GM21825 (cell line): ENCODE measurements around the gene ARRB1.

Experiments used
- ATAC-seq: cut with Tn5 transposase; IDR thresholded peaks from one replicate; pipeline ENCODE4 v1.9.1; 2021; ENCODE audit warnings: mild to moderate bottlenecking, moderate library complexity; ENCODE audit not compliant: unreplicated experiment

The ARRB1 gene

DNA sequence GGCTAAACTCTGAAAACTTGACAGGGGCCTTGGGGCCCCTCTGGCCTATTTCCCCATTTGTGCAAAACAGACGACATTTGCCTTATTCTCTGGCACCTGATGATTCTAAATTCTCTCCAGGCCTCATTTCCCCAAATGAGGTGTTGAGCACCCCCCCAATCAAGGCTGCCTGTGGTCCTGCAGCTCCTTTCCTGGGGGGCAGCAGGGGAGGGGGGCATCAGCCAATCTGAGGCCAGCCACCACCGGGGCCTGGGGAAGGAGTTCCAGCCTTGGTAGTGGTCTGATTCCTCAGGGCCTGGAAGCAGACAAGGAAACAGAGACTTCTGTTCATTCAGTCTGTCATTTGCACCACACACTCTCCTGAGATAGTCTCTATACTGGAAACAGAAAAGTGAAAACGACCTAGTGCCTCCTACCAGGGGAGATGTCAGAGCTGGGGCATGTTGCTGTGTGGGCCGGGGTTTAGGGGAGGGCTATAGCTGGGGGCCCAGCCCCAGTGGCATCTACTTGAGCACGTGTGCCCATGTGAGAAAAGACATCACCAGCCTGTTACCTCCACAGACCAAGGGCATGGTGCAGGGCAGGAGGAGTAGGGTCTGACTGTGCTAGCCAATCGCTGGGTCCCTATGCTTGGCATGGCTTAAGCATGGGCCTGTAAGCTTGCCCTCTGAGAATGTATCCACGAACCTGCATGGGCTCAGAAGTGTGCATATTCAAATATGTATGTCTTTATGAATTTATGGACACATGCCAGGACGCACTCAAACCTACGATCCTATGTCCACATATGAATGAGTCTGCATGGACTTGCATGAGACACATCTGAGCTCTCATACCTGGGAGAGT lies 112.6 kb downstream of the ARRB1 start:
- no peak for ATAC-seq

DNA sequence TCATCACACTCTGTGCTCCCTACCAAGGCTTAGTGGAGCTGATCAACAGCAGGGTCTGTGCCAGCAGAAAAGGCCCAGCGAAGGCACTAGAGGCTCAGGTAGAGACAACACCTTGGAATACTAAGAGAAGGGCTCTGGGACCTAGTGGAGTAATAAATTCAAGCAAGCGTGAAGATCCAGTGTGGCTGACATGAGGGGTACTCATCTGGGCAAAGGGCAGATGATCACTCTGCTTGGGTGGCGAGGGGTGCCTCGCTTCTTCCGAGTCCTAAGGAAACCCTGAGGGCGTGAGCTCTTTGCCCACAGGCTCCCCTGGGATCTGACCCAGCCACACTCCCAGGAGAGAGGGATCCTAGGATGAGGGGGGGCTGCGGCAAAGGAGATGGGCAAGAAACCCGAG lies 114.4 kb downstream of the ARRB1 start:
- no peak for ATAC-seq

DNA sequence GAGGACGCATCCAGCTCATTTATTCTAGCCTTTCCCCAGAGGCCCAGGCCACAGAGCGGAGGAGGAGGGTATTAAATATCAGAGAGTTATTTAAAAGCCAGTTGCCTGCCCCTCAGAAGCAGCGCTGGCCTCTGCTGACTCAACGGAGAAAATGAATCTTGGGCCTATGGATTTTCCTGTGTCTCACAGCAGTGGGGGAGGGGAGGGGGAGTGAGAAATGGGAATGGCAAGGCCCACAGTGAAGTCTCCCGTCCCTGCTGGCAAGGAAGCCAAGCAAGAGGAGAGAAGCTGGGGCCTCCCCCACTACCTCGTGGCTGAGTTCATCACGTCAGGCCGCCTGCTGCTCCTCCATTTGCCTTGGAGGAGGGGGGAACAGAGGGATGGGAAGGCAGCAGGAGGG lies 115.4 kb downstream of the ARRB1 start:
- no peak for ATAC-seq

DNA sequence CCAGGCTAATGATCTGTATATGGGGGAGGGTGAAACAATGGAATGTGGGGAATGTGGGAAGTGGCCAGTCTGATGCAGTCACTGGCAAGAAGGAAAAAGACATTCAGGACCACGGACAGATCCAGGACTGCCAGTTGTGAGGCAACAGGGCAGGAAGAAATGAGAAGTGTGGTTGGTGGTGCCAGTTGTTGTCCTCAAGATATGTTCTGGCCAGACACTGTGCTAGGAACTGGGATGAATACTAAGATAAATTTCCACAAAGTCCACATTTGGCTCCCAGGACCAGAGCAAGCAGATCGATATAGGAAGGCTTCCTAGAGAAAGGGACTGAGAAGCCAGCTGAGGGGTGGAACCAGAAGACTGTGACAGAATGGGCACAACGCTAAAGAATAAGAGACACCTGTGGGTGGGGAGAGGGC lies 117.7 kb downstream of the ARRB1 start:
- ATAC-seq, result no peak

DNA sequence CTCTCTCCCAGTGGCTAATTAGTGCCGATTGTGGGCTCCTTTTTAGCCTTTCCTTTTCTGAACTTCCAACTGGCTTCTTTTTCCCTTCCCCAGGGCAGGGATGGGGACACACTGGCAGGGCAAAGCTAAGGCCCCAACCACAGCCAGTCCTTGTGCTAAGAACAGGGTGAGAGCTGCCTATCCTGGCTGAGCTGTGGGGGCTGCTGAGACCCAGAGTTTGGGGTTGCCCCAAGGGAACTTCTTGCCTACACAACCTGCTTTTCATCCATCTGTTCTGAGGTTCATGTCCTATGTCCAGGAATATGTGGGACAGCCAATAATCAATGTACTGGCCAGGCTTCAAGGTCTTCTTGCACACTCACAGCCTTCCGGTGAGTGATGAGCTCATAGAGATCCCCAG lies 120.8 kb downstream of the ARRB1 start:
- no peak for ATAC-seq

DNA sequence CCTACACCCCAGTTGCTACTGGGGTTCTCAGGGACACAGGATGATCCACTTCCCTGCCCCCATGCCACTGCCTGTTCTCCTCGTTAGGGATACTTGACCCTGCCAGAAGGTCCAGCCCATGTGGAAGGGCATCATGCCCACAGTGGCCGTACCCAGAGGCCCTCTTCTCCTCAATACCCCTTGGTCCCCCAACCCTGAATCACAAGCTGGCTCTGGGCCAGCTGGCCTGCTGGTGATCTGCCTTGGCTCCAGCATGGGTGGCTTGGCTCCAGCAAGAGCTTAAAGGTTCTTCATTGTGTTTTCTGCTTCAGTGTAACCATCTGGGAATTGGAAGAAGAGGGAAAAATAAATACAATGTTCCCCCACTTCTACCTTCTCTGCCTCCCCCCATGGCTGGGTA lies 122.0 kb downstream of the ARRB1 start:
- ATAC-seq, result no peak

DNA sequence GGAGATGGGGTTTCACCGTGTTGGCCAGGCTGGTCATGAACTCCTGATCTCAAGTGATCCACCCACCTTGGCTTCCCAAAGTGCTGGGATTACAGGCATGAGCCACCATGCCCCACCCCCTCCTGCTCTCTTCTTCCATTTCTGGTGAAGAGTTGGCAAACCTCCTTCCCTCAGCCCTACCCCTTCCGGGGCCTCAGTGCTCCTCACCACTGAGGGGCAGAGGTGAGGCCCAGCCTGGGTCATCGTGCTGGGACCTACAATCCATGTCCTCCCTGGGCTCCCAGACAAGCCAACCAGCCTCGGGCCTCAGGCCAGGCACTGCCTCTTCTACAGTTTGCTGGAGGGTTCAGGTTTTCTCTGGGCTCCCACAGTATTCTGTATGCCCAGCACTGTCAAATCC lies 125.7 kb downstream of the ARRB1 start:
- no peak for ATAC-seq

DNA sequence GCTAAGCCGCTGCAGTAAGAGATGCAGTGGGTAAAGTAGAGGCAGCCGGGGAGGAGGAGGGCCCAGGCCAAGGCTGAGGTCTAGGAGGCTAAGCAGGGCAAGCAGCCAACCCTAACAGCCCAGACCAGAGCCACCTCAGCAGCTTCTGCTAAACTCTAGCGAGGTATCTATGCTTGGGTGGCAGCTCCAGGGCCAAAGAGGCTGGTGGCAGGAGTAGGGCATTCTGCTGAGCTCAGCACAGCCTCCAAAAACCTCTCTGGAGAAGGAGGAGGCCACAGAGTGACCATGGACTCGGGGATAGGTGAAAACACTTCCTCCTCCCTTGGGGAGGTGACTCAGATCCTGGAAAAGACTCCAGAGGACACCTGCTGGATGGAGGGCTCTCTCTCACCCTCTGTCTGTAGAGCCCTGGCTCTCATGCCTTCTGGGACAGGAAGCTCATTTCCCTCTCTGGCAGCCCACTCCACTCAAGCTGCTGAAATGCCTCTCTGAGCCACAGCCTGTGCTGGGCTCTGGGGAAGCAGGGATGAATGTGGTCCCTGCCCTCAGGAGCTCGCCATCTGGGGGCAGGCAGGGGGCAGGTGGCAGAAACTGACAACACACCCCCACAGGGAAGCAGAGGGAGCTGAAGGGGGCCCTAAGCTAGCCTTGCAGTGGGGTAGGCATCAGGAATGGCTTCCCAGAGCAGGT lies 127.4 kb downstream of the ARRB1 start:
- no peak for ATAC-seq

DNA sequence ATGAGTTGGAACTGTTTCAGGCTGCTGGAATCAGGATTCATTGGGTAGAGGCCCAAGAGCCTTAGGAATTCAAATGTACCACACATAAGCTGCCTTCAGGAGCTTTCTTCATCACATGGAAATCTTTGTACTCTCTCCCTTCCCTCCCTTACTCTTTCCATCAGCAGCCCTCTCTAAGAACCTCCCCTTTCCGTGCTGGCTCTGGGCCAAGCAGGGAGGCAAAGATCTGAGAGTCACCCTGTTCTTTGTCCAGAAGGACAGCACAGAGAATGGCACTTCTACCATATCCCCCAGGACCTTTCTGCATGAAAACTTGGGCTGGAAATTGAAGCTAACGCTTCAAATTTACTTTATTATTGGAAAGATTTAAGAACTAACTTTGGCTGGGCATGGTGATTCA lies 131.6 kb downstream of the ARRB1 start:
- ATAC-seq, result no peak

DNA sequence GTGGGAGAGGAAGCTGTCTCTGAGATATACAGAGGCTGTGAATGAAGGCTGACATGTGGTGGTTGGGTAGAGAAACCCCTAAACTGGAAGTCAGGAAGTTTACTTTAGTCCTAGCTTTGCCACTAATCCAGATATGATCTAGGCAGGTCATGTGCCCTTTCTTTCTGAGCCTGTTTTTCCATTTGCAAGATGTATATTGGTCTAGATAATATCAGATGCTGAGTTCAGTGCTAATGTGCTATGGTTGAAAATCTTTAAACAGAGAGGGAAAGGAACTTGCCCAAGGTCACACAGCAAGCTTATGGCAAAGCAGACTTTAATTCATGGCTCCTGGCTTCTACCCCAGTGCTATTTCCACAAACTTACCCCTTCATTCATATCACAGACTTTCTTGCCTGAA lies 136.6 kb downstream of the ARRB1 start:
- ATAC-seq, result no peak

DNA sequence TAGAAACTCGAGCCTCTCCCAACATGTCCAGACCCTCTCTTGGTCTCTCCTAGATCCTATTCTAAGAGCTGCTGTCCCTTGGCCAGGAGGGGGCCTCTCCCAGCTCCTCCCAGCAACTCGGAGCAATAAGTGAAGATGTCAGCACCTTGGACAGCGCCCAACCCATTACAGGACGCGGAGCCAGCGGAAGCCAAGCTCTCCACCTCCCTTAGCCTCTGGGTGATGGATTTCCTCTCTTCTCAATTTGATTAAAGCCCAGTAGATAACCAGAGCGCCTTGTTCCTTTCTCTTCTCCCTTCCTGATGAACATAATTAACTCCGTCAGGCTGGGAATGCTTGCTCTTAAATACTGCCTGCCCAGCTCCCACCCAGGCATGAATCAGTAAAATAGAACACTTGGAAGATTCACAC lies 137.0 kb downstream of the ARRB1 start:
- ATAC-seq, result no peak
